ENCODE measurements around the gene PRKRA.

DNA sequence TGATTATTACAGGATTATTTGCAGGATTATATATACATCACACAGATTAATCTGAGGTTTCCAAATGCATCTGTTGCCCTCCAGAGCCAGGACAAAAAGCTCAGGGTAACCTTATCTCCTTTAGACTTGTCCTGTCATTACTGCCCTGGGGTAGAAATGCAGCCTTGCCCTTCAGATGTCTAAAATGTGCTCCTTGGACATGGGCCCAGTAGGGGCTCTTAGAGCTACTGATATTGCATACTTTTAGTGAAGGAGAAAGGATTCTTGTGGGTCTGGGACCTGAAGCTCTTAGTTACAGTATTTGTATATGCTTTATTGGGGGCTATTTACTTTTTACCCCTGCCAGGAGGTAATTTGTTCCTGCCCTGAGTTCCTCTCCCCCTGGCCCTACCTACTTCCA, 56.1 kb downstream of the PRKRA start:
- TF ChIP-seq, protein P1, sequence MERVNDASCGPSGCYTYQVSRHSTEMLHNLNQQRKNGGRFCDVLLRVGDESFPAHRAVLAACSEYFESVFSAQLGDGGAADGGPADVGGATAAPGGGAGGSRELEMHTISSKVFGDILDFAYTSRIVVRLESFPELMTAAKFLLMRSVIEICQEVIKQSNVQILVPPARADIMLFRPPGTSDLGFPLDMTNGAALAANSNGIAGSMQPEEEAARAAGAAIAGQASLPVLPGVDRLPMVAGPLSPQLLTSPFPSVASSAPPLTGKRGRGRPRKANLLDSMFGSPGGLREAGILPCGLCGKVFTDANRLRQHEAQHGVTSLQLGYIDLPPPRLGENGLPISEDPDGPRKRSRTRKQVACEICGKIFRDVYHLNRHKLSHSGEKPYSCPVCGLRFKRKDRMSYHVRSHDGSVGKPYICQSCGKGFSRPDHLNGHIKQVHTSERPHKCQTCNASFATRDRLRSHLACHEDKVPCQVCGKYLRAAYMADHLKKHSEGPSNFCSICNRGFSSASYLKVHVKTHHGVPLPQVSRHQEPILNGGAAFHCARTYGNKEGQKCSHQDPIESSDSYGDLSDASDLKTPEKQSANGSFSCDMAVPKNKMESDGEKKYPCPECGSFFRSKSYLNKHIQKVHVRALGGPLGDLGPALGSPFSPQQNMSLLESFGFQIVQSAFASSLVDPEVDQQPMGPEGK (CRISPR knock-in tag; IDR thresholded peaks at IDR 0.05; ENCODE audit: borderline replicate concordance), result no peak
- no peak for TF ChIP-seq ZNF70 (CRISPR knock-in tag; IDR thresholded peaks at IDR 0.05)
- TF ChIP-seq, protein P2, sequence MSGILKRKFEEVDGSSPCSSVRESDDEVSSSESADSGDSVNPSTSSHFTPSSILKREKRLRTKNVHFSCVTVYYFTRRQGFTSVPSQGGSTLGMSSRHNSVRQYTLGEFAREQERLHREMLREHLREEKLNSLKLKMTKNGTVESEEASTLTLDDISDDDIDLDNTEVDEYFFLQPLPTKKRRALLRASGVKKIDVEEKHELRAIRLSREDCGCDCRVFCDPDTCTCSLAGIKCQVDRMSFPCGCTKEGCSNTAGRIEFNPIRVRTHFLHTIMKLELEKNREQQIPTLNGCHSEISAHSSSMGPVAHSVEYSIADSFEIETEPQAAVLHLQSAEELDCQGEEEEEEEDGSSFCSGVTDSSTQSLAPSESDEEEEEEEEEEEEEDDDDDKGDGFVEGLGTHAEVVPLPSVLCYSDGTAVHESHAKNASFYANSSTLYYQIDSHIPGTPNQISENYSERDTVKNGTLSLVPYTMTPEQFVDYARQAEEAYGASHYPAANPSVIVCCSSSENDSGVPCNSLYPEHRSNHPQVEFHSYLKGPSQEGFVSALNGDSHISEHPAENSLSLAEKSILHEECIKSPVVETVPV (CRISPR knock-in tag; IDR thresholded peaks at IDR 0.05), result no peak
- TF ChIP-seq, protein P3, sequence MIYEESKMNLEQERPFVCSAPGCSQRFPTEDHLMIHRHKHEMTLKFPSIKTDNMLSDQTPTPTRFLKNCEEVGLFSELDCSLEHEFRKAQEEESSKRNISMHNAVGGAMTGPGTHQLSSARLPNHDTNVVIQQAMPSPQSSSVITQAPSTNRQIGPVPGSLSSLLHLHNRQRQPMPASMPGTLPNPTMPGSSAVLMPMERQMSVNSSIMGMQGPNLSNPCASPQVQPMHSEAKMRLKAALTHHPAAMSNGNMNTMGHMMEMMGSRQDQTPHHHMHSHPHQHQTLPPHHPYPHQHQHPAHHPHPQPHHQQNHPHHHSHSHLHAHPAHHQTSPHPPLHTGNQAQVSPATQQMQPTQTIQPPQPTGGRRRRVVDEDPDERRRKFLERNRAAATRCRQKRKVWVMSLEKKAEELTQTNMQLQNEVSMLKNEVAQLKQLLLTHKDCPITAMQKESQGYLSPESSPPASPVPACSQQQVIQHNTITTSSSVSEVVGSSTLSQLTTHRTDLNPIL (CRISPR knock-in tag; IDR thresholded peaks at IDR 0.05; ENCODE audit: low read depth), result no peak
- no peak for TF ChIP-seq TOX (CRISPR knock-in tag; IDR thresholded peaks at IDR 0.05; ENCODE audit: borderline replicate concordance)
- no peak for TF ChIP-seq ARNTL (CRISPR knock-in tag; IDR thresholded peaks at IDR 0.05; ENCODE audit: borderline replicate concordance, low read depth)
- no peak for TF ChIP-seq BACH2 (CRISPR knock-in tag; IDR thresholded peaks at IDR 0.05; ENCODE audit: borderline replicate concordance)
- no peak for TF ChIP-seq ZNF565 (CRISPR knock-in tag; conservative IDR thresholded peaks at IDR 0.05; ENCODE audit: low read depth)
- TF ChIP-seq RARB (CRISPR knock-in tag; IDR thresholded peaks at IDR 0.05), result no peak
- no peak for TF ChIP-seq POU6F1 (CRISPR knock-in tag; IDR thresholded peaks at IDR 0.05; ENCODE audit: borderline replicate concordance, low read depth)
- TF ChIP-seq TSHZ2 (CRISPR knock-in tag; IDR thresholded peaks at IDR 0.05), result no peak
- no peak for TF ChIP-seq ZFP3 (CRISPR knock-in tag; IDR thresholded peaks at IDR 0.05)
- no peak for TF ChIP-seq ZC3H10 (CRISPR knock-in tag; IDR thresholded peaks at IDR 0.05)
